Activated CD4-positive, alpha-beta T cell treated with anti-CD3 and anti-CD28 coated beads, Interleukin-2, Interleukin-6, amounts not matched to agents 100 ng/mL and 50 ng/mL, durations not matched to agents 16 hours and 8 hours (primary cell): ENCODE results near the gene STUM.

ENCODE experiments used
- DNase-seq: peaks from one replicate; pipeline ENCODE4 v3.0.0-alpha.2; 2020

The STUM gene

GRCh38 chr1:226643611-226644540, 95.3 kb downstream of the STUM start:
- peak; percentile 35 for DNase-seq

- DNase-seq = no peak
Measured at GRCh38 chr1:226644541-226645176, 96.1 kb downstream of the STUM start.

DNA sequence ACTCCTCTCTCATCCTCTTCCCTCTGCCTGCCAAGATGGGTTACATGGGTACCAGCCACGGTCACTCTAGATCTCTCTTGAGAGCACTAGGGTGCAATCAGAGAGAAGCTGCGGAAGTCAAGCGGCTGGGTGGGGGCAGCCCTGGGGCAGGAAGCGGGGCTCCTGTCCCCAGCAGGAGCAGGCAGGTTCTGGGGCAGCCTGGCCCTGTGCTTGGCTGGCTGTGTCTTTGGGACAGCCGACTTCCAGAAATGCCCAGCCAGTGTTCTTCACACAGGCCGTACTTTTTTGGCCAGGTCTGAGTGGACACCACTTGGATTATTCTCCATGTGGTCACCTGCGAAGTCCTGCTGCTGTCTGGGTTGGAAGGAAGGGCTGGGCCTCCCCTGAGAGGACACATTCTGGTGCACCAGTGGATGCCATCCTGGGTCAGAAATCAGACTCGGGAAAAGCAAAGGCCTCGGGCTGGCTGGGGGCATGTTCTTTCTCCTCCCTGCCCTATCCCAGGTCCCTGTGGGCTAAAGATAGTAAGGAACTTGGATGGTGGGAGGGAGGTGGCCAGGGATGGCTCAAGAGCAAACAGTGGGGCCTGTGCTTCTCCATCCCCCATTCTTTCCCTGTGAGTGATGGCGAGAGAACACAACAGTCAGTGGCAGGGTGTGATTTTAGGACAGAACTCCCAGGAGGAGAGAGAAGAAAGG, 96.9 kb downstream of the STUM start:
- no peak for DNase-seq

GRCh38 chr1:226646026-226646869, 97.7 kb downstream of the STUM start:
- no peak for DNase-seq

DNA sequence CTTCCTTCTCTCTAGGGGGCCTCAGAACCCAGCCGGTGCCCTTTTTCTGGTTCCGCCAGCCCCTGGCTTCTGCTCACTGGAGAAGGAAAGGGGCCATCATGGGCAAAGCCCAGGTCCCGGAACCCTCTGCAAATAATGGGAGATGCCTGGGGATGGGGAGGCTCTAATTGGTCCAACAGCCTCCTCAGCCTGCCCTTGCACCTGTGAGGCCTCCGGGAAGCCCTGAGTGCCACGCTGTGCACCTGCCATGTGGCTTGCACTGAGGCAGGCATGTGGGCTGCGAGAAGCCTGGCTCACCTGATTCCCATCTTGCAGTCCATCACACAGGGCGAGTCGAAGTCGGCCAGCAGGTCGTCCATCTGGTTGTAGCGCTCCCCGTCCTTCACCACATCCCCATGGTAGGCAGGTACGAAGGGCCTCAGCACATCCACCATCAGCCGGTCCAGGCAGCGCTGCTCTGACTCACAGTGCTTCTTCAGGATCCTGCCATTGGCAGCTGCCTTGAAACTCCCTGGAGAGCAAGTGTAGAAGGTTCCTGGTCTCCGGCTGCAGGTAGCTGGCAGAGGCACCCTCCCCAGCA, 98.4 kb downstream of the STUM start:
- no peak for DNase-seq

- no peak for DNase-seq
Measured at GRCh38 chr1:226647719-226648118, 99.2 kb downstream of the STUM start.

- DNase-seq = no peak
Measured at GRCh38 chr1:226648421-226648820, 99.9 kb downstream of the STUM start.

DNA sequence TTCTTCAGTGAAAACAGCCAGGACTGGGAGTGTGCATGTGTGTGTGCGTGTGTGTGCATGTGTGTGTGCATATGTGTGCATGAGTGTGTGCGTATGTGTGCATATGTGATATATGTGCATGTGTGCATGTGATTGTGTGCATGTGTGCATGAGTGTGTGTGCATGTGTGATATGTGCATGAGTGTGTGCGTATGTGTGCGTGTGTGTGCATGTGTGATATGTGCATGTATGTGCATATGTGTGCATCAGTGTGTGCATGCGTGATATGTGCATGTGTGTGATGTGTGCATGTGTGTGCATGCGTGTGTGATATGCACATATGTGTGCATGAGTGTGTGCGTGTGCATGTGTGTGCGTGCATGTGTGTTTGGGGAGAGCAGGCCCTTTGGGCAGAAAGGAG, 100.7 kb downstream of the STUM start:
- DNase-seq = no peak

DNA sequence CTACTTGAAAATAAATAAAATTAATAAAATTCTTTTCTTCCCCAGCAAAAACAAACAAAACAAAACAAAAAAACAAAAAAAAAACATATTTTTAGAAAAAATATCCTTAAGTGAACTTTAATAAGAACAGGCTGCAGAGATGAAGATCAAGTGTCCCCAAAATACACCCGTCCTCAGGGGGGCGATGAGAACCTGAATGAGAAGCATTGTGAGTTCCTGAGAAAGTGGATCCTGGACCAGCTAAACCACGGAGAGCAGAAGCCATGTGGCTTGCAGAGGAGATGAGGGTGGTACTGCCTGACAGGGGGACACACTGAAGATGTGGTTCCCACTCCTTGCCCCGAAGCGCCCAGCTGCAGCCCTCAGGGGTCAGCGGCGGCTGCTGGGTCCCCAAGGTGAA, 101.2 kb downstream of the STUM start:
- peak; percentile 43 for DNase-seq

DNA sequence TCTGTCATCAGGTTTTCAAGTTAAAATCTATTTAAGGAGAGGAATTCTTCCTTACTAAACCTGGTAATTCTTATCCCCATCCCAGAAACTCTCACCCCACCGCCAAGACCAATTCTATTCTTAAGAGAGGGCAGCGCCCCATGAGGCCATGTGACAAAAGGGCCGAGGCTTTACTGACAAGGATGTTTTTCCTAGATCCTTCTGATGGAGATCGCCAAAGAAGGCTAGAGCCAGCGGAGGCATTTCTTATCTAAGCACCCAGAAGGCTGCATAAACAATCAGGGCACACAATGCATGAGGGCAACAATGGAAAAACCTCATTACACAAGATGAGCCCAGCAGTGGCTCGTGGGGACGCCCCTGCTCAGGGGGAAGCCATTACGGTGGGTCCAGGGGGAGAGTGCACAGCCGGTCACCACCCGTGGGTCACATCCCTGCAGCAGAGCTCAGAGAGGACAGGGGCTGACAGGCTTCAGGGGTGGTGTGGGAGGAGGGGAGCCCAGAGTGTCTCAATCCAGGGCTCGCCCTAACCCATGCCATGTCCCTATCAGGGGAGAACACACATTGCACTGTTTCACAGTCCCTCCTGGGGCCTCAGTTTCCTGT, 101.8 kb downstream of the STUM start:
- no peak for DNase-seq

DNA sequence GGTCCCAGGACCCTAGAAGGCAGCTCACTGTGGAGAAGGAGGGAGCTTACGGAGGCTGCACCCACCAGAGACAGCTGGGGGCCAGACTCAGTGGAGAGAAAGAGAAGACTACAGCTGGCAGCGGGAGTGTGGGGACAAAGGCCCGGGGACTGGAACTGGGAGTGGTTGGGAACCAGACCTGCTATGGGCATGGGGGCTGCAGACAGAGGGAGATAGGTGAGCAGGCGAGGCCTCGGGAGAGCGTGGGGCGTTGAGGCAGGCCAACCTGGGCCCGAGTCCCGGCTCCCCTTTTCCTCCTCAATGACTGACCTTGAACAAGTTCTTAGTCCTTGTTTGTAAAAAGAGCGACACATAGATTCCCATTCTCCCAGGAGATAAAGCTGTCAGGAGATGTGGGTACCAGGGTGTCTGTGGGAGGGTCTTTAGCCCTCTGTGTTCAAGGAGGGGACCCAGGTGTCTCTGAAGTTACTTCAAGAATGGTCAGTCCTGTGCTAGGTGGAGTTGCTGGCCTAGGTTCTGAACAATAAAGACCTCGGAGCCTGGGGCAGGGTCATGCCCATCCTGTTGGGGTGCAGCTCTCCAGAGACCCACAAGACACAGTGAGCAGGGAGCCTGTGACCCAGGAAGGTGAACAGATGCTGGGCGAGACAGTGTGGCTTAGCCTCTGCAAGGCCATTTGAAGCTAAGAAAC, 102.6 kb downstream of the STUM start:
- DNase-seq = no peak

GRCh38 chr1:226651732-226652105, 103.2 kb downstream of the STUM start:
- DNase-seq = no peak

DNA sequence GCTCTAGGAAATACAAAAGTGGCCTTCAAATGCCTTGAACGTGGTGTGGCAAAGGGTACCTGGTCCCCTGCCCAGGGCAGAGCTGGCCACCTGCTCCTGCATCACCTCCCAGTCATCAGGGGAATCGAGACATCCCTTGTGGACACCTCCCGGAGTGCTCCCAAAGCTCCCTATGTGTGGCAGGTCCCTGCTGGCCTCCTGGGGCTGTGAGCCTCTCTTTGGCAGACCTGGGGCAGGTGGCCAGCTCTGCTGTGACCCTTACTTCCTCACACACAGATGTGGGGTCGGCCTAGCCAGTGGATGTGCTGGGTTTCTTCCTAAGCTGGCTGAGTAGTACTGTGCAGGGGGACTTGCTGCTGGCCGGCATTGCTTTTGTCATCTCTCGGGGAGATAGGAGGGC, 104.0 kb downstream of the STUM start:
- no peak for DNase-seq

GRCh38 chr1:226653311-226653921, 104.9 kb downstream of the STUM start:
- peak; percentile 73 for DNase-seq

GRCh38 chr1:226654046-226654667, 105.6 kb downstream of the STUM start:
- DNase-seq = no peak

GRCh38 chr1:226654668-226655055, 106.1 kb downstream of the STUM start:
- DNase-seq = no peak

- DNase-seq = no peak
Measured at GRCh38 chr1:226655251-226656163, 106.9 kb downstream of the STUM start.

GRCh38 chr1:226656201-226656600, 107.6 kb downstream of the STUM start:
- no peak for DNase-seq

- no peak for DNase-seq
Measured at GRCh38 chr1:226656601-226657277, 108.2 kb downstream of the STUM start.
